Measurements from ENCODE around the gene CCNF. TPM values are rescaled to one million over a fixed set of nuclear protein-coding genes. Genes with fewer than 3 reads are reported as not detected.

The CCNF gene
- total and polyA plus RNA-seq, 2 of the 8 experiments (the other 6 are each of a cell fraction or from before 2014, with no cell fraction given): 15.4 to 54.3 TPM

DNA sequence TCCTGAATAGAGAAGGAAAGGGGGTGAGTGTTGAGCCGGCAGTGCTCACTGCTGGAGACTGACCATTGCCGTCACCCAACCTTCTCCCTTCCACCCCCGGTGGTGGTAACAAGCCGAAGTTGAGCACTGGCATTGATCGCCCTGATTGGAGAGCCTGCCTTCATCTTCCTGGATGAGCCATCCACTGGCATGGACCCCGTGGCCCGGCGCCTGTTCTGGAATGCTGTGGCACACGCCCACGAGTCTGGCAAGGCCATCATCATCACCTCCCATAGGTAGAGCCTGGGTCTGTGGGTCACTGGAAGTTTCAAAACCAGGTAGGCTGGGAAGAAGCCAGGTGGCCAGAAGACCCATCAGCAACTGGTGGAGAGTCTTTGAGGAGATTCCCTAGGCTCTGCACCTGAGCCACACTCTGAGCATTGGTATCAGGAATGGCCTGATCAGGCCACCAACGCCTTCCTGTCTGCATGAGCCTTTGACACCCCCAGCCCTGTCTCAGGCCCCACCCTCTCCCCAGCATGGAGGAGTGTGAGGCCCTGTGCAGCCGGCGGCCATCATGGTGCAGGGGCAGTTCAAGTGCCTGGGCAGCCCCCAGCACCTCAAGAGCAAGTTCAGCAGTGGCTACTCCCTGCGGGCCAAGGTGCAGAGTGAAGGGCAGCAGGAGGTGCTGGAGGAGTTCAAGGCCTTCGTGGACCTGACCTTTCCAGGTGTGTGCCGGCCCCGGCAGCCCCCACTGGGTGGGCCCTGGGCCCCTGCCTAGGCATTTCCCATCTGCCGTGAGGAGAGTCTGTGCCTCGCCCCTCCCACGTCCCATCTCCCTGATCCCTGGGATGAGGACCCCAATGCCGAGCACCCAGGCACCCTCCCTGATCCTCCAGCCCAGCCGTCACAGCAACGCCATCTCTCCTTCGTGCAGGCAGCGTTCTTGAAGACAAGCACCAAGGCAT, 4.9 kb upstream of the CCNF start (continued):
- TF ChIP-seq, protein P1, sequence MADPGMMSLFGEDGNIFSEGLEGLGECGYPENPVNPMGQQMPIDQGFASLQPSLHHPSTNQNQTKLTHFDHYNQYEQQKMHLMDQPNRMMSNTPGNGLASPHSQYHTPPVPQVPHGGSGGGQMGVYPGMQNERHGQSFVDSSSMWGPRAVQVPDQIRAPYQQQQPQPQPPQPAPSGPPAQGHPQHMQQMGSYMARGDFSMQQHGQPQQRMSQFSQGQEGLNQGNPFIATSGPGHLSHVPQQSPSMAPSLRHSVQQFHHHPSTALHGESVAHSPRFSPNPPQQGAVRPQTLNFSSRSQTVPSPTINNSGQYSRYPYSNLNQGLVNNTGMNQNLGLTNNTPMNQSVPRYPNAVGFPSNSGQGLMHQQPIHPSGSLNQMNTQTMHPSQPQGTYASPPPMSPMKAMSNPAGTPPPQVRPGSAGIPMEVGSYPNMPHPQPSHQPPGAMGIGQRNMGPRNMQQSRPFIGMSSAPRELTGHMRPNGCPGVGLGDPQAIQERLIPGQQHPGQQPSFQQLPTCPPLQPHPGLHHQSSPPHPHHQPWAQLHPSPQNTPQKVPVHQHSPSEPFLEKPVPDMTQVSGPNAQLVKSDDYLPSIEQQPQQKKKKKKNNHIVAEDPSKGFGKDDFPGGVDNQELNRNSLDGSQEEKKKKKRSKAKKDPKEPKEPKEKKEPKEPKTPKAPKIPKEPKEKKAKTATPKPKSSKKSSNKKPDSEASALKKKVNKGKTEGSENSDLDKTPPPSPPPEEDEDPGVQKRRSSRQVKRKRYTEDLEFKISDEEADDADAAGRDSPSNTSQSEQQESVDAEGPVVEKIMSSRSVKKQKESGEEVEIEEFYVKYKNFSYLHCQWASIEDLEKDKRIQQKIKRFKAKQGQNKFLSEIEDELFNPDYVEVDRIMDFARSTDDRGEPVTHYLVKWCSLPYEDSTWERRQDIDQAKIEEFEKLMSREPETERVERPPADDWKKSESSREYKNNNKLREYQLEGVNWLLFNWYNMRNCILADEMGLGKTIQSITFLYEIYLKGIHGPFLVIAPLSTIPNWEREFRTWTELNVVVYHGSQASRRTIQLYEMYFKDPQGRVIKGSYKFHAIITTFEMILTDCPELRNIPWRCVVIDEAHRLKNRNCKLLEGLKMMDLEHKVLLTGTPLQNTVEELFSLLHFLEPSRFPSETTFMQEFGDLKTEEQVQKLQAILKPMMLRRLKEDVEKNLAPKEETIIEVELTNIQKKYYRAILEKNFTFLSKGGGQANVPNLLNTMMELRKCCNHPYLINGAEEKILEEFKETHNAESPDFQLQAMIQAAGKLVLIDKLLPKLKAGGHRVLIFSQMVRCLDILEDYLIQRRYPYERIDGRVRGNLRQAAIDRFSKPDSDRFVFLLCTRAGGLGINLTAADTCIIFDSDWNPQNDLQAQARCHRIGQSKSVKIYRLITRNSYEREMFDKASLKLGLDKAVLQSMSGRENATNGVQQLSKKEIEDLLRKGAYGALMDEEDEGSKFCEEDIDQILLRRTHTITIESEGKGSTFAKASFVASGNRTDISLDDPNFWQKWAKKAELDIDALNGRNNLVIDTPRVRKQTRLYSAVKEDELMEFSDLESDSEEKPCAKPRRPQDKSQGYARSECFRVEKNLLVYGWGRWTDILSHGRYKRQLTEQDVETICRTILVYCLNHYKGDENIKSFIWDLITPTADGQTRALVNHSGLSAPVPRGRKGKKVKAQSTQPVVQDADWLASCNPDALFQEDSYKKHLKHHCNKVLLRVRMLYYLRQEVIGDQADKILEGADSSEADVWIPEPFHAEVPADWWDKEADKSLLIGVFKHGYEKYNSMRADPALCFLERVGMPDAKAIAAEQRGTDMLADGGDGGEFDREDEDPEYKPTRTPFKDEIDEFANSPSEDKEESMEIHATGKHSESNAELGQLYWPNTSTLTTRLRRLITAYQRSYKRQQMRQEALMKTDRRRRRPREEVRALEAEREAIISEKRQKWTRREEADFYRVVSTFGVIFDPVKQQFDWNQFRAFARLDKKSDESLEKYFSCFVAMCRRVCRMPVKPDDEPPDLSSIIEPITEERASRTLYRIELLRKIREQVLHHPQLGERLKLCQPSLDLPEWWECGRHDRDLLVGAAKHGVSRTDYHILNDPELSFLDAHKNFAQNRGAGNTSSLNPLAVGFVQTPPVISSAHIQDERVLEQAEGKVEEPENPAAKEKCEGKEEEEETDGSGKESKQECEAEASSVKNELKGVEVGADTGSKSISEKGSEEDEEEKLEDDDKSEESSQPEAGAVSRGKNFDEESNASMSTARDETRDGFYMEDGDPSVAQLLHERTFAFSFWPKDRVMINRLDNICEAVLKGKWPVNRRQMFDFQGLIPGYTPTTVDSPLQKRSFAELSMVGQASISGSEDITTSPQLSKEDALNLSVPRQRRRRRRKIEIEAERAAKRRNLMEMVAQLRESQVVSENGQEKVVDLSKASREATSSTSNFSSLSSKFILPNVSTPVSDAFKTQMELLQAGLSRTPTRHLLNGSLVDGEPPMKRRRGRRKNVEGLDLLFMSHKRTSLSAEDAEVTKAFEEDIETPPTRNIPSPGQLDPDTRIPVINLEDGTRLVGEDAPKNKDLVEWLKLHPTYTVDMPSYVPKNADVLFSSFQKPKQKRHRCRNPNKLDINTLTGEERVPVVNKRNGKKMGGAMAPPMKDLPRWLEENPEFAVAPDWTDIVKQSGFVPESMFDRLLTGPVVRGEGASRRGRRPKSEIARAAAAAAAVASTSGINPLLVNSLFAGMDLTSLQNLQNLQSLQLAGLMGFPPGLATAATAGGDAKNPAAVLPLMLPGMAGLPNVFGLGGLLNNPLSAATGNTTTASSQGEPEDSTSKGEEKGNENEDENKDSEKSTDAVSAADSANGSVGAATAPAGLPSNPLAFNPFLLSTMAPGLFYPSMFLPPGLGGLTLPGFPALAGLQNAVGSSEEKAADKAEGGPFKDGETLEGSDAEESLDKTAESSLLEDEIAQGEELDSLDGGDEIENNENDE (IDR thresholded peaks at IDR 0.05; ENCODE audit: insufficient replicate concordance, low read length): no peak
- TF ChIP-seq SUZ12 (IDR thresholded peaks at IDR 0.05; ENCODE audit: low read length) (no peak), EGR1 (IDR thresholded peaks at IDR 0.05; ENCODE audit: borderline replicate concordance, low read depth, low read length) (no peak), PHF8 (conservative IDR thresholded peaks at IDR 0.05; ENCODE audit: low read depth, low read length) (no peak), TEAD4 (IDR thresholded peaks at IDR 0.05; ENCODE audit: low read depth, low read length) (no peak), SP2 (IDR thresholded peaks at IDR 0.05; ENCODE audit: low read length) (no peak), RNF2 (IDR thresholded peaks at IDR 0.05; ENCODE audit: borderline replicate concordance, low read depth, low read length, missing control alignments, poor library complexity, severe bottlenecking) (no peak)
